Measurements from ENCODE around the gene TMEM121B. TPM values are rescaled to one million over a fixed set of nuclear protein-coding genes. Genes with fewer than 3 reads are reported as not detected.

Gene TMEM121B
- total and polyA plus RNA-seq, 2 of the 13 experiments (the other 11 are each of a cell fraction or from before 2014, with no cell fraction given), result not detected

DNA sequence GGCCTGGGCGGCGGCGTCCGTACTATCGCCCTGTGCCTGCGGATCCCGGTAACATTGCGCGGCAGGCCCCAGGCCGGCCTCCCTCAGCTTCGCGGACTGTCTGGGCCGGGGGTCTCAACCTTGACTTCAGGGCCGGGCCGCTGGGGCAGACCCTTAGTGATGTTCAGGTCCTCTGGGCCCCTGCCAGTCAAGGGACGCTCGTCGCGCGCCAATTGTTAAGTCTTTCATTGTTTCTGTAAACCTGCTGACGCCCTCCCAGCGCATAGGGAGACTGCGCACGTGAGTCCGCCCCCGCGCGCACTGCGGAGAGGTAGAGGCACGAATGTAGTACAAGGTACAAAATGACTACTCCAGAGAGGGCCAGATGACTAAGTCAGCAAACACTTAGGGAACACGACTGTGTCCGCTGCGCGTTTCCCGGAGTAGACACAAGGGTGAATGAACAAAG, 38.4 kb upstream of the TMEM121B start:
- ATAC-seq (no peak), DNase-seq (ENCODE audit: low spot score) (no peak), FAIRE-seq (no peak)
- Histone ChIP-seq H3K79me2 (ENCODE audit: insufficient read depth, low read length) (no peaks in the 10 kb centered on the region), H3K9me3 (ENCODE audit: low read length) (no peaks in the 10 kb centered on the region), H3K27me3 (ENCODE audit: control insufficient read depth in 1 of 2, insufficient read depth in 2 of 2, low read length in 2 of 2) (peaks cover 2 to 11% of the 10 kb centered on the region in 2 experiments; a peak in 2 of 5 replicates), H3K9ac (ENCODE audit: insufficient read depth, low read depth, low read length) (no peak overlapping the region), H3K4me2 (ENCODE audit: low read depth, low read length) (no peak overlapping the region), H3K4me3 (replicated peaks in 1 of 3; ENCODE audit: insufficient read depth in 1 of 3, low read depth in 2 of 3, low read length in 3 of 3) (no peak overlapping the region), H3K27ac (ENCODE audit: extremely low read length, insufficient read depth, low read length) (no peak overlapping the region), H3K4me1 (ENCODE audit: insufficient read depth, low read length) (no peaks in the 10 kb centered on the region), H2AFZ (ENCODE audit: low read length) (no peak overlapping the region), H3K36me3 (replicated peaks in 1 of 2; ENCODE audit: control insufficient read depth in 1 of 2, insufficient read depth in 2 of 2, low read length in 2 of 2) (no peaks in the 10 kb centered on the region), H4K20me1 (ENCODE audit: insufficient read depth, low read length) (no peaks in the 10 kb centered on the region)
- no TSS peak for BruUV-seq (replicated peaks)
- in situ Hi-C loops (cut with HindIII; ENCODE audit: extremely low pct_ligation_motif_present, low pct_unique_long_range_greater_than_20kb) (no loop called here), intact Hi-C loops (cut with micrococcal nuclease; ENCODE audit: unreplicated experiment) (no loop called here)
- ChIA-PET CTCF (ENCODE audit: low intra/inter-chr PET ratio, low total read pairs) (no interaction called here), POLR2A (no interaction called here)
- WGBS (ENCODE audit: low lambda C conversion rate), result 83% methylated on average over 23 of the region's 35 CpGs
- no peak for TF ChIP-seq SSRP1 (CRISPR knock-in tag; IDR thresholded peaks at IDR 0.05)
- TF ChIP-seq PCBP2 (optimal IDR thresholded peaks at IDR 0.05; ENCODE audit: low read depth, low read length, poor library complexity, severe bottlenecking), result no peak
- TF ChIP-seq, protein P1, sequence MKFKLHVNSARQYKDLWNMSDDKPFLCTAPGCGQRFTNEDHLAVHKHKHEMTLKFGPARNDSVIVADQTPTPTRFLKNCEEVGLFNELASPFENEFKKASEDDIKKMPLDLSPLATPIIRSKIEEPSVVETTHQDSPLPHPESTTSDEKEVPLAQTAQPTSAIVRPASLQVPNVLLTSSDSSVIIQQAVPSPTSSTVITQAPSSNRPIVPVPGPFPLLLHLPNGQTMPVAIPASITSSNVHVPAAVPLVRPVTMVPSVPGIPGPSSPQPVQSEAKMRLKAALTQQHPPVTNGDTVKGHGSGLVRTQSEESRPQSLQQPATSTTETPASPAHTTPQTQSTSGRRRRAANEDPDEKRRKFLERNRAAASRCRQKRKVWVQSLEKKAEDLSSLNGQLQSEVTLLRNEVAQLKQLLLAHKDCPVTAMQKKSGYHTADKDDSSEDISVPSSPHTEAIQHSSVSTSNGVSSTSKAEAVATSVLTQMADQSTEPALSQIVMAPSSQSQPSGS (CRISPR knock-in tag; IDR thresholded peaks at IDR 0.05), result no peak
- TF ChIP-seq, protein P2, sequence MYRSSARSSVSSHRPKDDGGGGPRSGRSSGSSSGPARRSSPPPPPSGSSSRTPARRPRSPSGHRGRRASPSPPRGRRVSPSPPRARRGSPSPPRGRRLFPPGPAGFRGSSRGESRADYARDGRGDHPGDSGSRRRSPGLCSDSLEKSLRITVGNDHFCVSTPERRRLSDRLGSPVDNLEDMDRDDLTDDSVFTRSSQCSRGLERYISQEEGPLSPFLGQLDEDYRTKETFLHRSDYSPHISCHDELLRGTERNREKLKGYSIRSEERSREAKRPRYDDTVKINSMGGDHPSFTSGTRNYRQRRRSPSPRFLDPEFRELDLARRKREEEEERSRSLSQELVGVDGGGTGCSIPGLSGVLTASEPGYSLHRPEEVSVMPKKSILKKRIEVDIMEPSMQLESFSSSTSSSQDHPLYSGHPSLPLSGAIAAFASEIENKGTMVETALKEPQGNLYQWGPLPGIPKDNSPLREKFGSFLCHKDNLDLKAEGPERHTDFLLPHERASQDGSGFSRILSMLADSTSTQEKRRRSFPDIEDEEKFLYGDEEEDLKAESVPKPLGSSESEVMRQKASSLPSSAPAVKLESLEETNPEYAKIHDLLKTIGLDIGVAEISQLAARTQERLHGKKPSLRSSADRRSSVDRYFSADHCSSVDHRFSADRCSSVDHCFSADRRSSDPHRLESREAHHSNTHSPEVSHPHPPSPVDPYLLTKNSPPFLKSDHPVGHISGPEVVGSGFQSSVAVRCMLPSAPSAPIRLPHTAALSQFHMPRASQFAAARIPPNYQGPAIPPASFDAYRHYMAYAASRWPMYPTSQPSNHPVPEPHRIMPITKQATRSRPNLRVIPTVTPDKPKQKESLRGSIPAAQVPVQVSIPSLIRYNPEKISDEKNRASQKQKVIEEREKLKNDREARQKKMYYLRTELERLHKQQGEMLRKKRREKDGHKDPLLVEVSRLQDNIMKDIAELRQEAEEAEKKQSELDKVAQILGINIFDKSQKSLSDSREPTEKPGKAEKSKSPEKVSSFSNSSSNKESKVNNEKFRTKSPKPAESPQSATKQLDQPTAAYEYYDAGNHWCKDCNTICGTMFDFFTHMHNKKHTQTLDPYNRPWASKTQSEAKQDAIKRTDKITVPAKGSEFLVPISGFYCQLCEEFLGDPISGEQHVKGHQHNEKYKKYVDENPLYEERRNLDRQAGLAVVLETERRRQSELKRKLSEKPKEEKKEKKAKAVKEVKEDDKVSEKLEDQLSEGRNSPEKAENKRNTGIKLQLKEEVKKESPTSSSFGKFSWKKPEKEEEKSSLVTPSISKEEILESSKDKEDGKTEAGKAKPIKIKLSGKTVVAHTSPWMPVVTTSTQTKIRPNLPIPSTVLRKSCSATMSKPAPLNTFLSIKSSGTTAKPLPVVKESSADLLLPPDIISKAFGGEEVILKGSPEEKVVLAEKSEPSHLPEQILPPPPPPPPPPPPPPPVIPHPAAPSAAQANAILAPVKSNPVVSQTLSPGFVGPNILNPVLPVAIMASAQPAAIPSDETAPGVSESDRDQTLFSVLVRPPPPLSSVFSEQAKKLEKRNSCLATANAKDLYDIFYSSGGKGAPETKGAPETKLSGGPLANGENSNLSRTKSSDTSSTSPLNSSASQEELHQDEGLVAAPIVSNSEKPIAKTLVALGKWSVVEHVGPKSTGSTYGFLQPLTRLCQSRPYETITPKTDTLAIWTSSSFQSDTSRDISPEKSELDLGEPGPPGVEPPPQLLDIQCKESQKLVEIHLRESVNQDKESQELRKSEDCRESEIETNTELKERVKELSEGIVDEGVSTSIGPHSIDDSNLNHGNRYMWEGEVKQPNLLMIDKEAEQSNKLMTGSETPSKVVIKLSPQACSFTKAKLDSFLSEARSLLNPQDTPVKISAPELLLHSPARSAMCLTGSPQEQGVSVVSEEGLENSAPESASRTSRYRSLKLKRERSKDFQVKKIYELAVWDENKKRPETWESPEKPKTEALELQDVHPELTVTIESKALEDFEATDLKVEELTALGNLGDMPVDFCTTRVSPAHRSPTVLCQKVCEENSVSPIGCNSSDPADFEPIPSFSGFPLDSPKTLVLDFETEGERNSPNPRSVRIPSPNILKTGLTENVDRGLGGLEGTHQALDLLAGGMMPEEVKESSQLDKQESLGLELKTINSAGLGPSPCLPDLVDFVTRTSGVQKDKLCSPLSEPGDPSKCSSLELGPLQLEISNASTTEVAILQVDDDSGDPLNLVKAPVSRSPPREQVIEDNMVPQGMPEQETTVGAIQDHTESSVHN (CRISPR knock-in tag; IDR thresholded peaks at IDR 0.05), result no peak
- TF ChIP-seq GATA4 (IDR thresholded peaks at IDR 0.05; ENCODE audit: borderline replicate concordance, low read depth), result no peak
- no peak for TF ChIP-seq ZNF451 (CRISPR knock-in tag; IDR thresholded peaks at IDR 0.05)
- no peak for TF ChIP-seq ZNF484 (CRISPR knock-in tag; IDR thresholded peaks at IDR 0.05; ENCODE audit: borderline replicate concordance, low read depth)
- no peak for TF ChIP-seq ZNF143 (CRISPR knock-in tag; IDR thresholded peaks at IDR 0.05)
- TF ChIP-seq, protein P3, sequence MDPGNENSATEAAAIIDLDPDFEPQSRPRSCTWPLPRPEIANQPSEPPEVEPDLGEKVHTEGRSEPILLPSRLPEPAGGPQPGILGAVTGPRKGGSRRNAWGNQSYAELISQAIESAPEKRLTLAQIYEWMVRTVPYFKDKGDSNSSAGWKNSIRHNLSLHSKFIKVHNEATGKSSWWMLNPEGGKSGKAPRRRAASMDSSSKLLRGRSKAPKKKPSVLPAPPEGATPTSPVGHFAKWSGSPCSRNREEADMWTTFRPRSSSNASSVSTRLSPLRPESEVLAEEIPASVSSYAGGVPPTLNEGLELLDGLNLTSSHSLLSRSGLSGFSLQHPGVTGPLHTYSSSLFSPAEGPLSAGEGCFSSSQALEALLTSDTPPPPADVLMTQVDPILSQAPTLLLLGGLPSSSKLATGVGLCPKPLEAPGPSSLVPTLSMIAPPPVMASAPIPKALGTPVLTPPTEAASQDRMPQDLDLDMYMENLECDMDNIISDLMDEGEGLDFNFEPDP (CRISPR knock-in tag; conservative IDR thresholded peaks at IDR 0.05), result no peak
- TF ChIP-seq ZNF17 (CRISPR knock-in tag; IDR thresholded peaks at IDR 0.05), result no peak
- TF ChIP-seq, protein P4, sequence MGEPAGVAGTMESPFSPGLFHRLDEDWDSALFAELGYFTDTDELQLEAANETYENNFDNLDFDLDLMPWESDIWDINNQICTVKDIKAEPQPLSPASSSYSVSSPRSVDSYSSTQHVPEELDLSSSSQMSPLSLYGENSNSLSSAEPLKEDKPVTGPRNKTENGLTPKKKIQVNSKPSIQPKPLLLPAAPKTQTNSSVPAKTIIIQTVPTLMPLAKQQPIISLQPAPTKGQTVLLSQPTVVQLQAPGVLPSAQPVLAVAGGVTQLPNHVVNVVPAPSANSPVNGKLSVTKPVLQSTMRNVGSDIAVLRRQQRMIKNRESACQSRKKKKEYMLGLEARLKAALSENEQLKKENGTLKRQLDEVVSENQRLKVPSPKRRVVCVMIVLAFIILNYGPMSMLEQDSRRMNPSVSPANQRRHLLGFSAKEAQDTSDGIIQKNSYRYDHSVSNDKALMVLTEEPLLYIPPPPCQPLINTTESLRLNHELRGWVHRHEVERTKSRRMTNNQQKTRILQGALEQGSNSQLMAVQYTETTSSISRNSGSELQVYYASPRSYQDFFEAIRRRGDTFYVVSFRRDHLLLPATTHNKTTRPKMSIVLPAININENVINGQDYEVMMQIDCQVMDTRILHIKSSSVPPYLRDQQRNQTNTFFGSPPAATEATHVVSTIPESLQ (CRISPR knock-in tag; conservative IDR thresholded peaks at IDR 0.05), result no peak
